ENCODE data around the gene IRAK1BP1. TPM values are rescaled to one million over a fixed set of nuclear protein-coding genes. Genes with fewer than 3 reads are reported as not detected.
"Not testable (repeated sequence)": the region's sequence is repeated elsewhere in the genome, so short reads cannot be mapped to it uniquely, and the experiment has no call there.

The IRAK1BP1 gene, protein sequence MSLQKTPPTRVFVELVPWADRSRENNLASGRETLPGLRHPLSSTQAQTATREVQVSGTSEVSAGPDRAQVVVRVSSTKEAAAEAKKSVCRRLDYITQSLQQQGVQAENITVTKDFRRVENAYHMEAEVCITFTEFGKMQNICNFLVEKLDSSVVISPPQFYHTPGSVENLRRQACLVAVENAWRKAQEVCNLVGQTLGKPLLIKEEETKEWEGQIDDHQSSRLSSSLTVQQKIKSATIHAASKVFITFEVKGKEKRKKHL
- 4.4 TPM for total RNA-seq
- long read RNA-seq, full-length matches to known transcripts: 4 of 8 reads
- long read RNA-seq, partial matches to known transcripts: 0 of 8 reads
- long read RNA-seq, other reads (novel, unspliced or antisense): 4 of 8 reads

DNA sequence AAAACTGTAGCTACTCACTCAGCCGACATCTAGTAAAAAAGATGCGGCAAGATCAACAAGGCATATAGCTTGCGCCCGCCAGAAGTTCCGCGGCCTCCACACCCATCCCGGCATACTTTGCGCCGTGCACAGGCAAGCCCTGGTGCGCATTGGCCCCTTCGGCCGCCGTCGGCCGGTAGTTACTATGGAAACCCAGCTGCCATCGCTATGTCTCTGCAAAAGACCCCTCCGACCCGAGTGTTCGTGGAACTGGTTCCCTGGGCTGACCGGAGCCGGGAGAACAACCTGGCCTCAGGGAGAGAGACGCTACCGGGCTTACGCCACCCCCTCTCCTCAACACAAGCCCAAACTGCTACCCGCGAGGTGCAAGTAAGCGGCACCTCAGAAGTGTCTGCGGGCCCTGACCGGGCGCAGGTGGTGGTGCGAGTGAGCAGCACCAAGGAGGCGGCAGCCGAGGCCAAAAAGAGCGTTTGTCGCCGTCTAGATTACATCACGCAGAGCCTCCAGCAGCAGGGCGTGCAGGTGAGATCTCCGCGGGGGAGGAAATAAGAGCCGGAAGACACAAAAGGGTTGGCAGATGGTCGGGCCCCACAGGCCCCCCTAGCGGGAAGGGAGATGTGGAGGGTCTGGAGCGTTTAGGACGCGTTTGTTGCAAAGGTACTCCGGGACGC is at the start of gene IRAK1BP1:
IRAK1BP1 (plus strand) TSS at position 182 of the 671 bp plus-strand sequence; CDS start at position 208, 26 bp downstream.
- peak; percentile 90 for DNase-seq
- peak; percentile 99 for ATAC-seq (ENCODE audit: poor library complexity)
- intact Hi-C loops (cut with DNase I): no loop called here

DNA sequence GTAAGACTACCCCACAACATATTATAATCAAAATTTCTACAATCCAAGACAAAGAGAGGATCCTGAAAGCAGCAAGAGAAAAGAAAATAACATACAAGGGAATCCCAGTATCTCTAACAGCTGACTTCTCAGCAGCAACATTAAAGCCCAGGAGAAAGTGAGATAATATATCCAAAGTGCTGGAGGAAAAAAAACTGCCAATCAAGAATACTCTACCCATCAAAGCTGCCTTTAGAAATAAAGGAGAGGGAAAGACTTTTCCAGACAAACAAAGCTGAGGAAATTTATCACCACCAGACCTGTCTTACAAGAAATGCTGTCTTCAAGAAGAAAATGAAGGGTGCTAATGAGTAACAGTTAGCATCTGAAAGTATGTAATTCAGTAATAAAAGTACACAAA is 43.3 kb upstream of the IRAK1BP1 start:
- no peak for DNase-seq
- intact Hi-C loops (cut with DNase I): no loop called here
- ATAC-seq (ENCODE audit: poor library complexity): no peak

DNA sequence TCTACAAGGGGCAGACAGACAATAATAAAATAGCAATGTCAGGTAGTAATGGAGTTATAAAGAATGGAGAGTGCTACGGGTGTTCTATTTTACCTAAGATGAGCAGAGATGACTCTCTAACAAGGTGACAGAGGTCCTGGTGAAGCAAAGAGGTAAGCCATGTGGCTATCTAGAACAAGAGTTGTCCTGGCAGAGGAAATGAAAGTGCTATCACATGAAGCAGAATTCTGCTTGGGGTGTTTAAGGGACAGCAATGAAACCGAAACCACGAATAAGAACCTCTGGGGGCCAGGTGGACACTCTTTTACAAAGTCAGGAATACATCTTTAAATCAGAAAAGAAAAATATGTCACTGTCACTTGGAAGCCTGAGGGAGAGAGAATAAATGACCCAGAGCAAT is 37.9 kb upstream of the IRAK1BP1 start:
- no peak for DNase-seq
- no peak for ATAC-seq (ENCODE audit: poor library complexity)
- intact Hi-C loops (cut with DNase I): no loop called here

DNA sequence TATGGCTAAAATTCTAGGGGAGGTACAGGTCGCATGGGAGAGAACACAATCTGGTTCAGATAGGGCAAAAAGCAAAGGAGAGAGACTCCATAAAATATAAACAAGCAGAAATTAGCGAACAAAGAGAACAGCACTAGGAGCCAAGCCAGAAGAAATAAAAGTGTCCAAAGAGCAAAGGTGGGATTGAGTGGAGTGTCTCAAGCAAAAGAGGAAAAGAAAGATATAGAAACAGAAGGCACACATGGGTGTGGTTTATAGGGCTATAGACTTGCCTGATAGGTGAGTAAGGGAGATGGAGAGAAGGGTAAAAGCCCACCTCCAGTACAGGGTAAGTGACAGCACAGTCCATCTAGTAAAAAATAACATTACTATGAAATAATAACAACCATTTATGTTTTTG is 36.5 kb upstream of the IRAK1BP1 start:
- DNase-seq: no peak
- intact Hi-C loops (cut with DNase I): no loop called here
- no peak for ATAC-seq (ENCODE audit: poor library complexity)

DNA sequence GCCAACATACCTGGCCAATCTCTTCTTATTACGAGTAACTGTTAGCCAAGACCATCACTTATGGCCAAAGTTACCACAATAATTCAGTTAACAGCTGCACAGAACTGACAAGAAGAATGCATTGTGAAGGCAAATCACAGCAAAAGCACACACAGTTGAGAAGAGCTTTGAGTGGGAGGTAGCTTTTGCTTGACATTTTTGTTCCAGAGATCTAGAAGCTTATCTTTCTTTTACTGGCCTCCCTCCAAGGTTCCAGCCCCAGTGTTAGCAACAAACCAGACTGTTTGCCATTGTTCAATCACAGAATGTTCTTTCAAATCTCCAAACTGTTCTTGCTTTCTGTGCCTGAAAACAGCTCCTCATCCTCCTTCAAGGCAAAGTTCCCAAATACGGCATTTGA is 35.9 kb upstream of the IRAK1BP1 start:
- ATAC-seq (ENCODE audit: poor library complexity): peak; percentile 84
- intact Hi-C loops (cut with DNase I): no loop called here
- DNase-seq: no peak

DNA sequence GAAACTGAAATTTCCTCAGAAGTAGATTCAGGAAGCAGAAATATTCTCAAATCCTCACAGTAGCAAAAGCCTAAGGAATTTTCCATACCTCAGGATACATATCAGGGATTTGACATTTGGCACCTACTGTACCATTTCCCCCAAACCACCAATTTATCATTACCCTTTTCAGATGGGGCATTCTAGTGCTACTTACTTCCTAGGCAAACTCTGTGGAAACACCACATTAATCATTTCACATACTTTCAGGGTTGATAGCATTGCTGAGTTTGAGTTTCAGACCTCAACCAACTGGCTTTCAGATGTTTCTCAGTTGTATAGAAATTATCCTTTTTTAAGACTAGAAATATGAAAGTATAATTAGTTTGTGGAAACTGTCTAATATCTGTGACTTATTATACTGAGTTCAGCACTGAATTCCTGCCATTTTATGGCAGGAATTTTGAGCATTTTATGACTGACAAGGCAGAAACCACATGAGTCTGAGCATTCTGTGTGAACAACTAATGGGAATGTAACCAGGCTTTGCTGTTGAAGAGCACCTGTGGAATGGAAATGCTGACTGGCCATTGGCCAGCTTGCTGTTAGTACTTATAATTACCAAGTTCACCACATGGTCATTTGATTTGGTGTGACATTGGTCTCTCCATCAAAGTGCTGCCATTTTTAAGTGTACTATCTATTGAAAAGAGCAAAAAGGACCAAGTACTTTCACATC is 35.1 kb upstream of the IRAK1BP1 start:
- ATAC-seq (ENCODE audit: poor library complexity) (peak; percentile 26), DNase-seq (no peak)
- intact Hi-C loops (cut with DNase I): no loop called here

DNA sequence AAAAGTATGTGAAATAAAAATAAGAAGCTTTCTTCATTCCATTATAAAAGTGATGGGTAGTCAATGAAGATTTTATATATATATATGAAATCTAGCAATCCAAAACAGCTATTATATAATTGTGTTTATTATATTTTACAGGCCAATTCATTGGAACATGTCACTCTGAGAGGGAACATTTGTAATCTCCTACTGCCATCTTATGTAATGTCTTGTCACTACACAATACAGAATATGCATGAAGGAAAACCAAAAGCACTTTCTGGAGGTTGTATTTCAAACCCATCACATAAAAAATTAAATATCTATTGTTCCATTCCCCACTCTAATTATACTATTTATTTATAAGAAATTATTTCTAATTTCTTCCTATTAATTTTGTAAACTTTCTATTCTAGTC is 31.5 kb upstream of the IRAK1BP1 start:
- no peak for DNase-seq
- no peak for ATAC-seq (ENCODE audit: poor library complexity)
- intact Hi-C loops (cut with DNase I): no loop called here

DNA sequence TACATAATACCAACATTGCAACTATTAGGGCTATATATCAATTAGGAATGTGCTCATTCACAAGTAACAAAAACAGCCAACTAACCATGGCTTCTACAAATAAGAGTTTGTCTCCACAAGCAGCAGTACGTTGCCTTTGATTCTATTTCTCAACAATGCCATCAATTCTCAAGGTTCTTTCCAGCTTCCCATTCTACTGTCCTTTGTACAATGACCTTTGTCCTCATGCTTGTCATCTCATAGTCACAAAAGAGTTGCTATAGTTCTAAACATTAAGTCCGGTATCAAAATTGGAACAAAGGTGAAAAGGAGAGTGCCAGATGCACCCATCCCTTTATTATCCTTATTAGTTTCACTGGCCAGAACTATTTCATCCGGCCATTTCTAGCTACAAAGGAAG is 30.8 kb upstream of the IRAK1BP1 start:
- intact Hi-C loops (cut with DNase I): no loop called here
- DNase-seq: no peak
- ATAC-seq (ENCODE audit: poor library complexity): no peak

DNA sequence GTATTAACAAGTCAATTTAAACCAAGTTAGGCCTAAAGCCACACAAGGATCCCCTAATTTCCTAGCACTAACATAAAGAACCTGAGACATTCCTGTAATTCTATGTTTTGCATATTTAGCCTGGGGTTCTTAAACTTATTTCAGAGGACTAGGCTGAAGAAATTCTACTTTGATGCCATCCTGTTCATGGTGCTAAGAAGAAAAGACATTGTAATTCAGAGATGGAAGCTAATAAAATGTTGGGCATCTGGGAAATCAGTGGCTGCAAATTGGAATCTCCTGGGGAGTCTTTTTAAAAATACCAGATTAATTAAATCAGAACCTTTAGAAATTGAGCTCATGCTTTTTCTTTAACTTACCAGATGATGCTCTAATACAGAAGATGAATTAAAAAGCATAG is 26.2 kb upstream of the IRAK1BP1 start:
- DNase-seq: no peak
- no peak for ATAC-seq (ENCODE audit: poor library complexity)
- intact Hi-C loops (cut with DNase I): no loop called here

DNA sequence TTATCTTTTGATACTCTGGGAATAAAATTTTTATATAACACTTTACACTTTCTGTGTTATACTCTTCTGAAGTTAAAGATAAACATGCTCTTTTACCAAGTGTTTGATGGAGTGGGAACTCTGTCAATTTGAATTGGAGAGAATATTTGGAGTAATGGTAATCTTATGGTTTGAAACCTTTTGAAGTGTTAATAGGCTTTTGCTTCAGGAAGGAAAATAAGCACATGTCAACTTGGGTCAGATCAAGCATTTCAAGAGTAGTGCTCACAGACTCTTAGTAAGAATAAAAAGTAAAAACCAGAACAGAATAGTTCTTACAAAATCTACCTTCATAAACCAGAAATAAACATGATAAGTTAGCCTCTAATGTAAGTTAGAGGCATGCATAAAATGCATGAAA is 24.4 kb upstream of the IRAK1BP1 start:
- DNase-seq: no peak
- intact Hi-C loops (cut with DNase I): no loop called here
- ATAC-seq (ENCODE audit: poor library complexity): no peak

DNA sequence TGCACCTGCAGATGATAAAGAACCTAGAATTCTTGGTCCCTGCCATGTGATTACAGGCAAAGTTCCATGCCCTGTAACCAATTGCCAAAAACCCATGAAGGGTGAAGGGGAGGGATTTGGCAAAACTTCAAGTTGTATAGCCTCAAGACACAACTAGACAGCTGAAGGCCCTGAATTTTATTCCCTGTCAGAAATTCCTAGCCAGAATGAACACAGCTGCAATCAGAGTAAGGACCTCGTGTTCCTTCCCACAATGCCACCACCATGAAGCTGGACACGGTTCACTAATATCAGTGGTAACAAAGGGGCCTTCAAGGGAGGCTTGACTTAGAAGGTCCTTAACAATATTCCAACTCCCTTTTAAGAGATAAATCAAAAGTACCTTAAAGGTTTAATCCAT is 22.5 kb upstream of the IRAK1BP1 start:
- intact Hi-C loops (cut with DNase I): no loop called here
- no peak for DNase-seq
- ATAC-seq (ENCODE audit: poor library complexity): no peak

DNA sequence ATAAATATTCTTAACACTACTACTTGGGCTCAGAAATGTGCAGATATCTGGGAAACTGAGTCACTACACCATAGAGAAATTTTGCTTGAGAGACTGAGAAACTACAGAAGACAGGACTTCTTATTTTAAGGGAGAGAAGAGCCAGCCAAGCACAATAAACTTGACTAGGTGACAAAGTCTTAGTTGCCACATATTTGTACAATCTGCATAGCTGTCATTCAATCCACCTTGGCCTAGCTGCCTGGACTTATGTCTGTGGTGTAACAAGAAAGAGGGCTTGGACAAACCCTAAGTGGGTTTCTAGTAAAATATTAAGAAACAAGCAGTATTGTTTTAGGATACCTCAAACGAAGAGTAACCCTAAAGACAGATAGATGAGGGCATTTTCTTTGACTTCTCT is 21.8 kb upstream of the IRAK1BP1 start:
- ATAC-seq (ENCODE audit: poor library complexity): no peak
- intact Hi-C loops (cut with DNase I): no loop called here
- no peak for DNase-seq

DNA sequence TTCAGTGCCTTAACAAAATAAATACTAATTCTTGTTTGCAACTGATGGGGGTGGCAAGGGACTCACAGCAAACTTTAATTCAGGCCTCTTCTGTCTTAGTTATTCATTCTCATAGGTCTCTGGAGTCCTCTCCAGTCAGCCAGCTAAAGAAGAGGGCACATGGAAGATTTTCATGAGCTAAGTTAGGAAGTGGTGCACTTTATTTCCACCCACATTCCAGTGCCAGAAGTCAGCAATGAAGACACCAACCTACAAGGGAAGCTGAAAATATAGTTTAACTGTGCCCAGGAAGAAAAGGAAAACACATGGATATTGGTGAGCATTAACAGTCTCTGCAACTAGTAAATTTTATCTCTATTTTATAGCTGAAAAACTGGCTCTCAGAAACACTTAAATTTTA is 16.7 kb upstream of the IRAK1BP1 start:
- DNase-seq (no peak), ATAC-seq (ENCODE audit: poor library complexity) (no peak)
- intact Hi-C loops (cut with DNase I): no loop called here

DNA sequence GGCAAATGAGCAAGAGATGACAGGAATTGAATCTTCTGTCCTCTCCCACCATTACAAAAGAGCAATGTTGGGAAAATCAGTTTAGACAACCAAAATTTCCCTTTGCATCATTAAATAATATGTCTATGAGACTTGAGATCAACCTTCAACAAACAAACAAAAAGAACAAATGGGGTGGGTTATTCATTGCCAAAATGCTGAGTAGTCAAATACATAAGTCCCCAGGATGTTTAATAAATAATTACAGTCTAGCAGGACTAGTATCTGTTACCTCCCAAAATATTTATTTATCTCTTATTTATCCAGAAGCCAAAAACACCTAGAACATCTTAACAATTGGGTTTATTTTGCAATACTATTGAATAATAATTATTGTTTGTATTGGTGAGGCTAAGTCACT is 16.2 kb upstream of the IRAK1BP1 start:
- intact Hi-C loops (cut with DNase I): no loop called here
- DNase-seq (no peak), ATAC-seq (ENCODE audit: poor library complexity) (no peak)

DNA sequence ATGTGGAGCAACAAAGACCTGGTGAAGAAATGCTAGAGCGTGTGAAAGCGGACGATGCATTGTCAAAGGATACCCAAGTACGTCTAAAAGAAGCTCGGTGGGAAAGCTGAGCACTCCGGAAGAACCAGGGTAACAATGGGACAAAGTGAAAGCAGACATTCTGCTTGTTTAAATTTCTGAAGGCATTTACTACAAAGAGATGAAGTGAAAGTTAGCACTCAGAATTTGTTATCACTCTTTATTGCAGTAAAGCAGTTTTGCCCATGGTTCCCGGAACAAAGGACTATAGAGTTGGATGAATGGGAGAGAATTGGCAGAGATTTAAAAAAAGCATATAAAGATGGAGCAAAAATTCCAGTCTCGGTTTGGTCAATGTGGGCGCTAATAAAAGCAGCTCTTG is 12.8 kb upstream of the IRAK1BP1 start:
- ATAC-seq (ENCODE audit: poor library complexity) (no peak), DNase-seq (no peak)
- intact Hi-C loops (cut with DNase I): no loop called here

DNA sequence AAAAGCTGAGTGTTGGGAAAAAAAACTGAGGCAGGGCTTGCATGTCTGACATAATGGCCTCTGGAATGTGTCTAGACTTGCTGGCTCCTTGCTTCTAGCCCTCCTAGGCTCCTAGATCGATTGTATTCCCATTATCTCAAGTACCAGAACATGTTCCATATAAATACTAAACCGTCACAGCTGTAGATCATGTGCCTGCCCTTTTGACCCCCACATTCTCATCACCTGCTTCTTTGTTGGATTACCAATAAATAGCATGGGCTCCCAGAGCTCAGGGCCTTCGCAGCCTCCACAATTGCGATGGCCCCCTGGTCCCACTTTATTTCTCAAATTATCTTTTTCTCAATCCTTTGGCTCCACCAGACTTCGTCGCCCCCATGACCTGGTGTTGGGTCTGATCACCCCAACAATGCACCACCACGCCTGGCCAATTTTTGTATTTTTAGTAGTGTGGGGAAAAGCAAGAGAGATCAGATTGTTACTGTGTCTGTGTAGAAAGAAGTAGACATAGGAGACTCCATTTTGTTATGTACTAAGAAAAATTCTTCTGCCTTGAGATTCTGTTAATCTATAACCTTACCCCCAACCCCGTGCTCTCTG is 8.9 kb upstream of the IRAK1BP1 start:
- DNase-seq; intact Hi-C loops (cut with DNase I); ATAC-seq (ENCODE audit: poor library complexity): not testable (repeated sequence)

DNA sequence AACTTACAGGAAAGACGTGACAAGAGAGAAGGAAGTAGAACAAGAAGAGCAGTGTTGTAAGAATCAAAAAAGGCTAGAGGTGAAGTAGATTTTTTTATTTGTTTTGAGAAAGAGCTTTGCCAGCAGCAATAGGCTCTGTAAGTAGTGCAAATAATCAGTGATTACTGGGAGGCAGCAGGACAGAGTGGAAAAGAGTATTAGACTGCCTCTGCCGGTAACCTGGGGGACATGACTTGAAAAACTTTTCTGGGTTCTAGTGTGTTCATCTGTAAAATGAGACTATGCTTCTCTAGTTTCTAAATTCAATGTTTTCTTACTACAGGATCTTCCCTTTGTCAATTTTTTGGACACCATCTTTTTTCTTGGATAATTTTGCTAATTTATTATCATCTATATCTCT is 5.8 kb upstream of the IRAK1BP1 start:
- ATAC-seq (ENCODE audit: poor library complexity) (no peak), DNase-seq (no peak)
- intact Hi-C loops (cut with DNase I): no loop called here

DNA sequence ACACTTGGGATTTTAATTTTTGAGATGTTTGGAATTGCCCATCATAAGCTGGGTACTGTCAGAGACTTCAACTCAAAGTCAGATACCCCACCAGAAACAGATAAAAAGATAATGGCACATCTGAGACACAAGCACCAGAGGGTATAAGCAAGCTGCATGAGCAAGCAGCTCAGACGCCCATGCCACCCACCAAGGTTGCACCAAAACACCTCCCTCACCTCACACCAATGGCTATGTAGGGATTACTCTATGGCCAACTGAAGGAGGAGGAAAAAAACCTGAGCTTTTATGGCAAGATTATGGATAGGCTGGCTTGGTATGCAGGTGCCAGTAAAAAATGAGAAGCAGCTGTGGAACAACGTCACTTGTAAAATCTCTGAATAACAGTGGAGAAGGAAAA is 3.8 kb upstream of the IRAK1BP1 start:
- ATAC-seq (ENCODE audit: poor library complexity) (no peak), DNase-seq (no peak)
- intact Hi-C loops (cut with DNase I): no loop called here

DNA sequence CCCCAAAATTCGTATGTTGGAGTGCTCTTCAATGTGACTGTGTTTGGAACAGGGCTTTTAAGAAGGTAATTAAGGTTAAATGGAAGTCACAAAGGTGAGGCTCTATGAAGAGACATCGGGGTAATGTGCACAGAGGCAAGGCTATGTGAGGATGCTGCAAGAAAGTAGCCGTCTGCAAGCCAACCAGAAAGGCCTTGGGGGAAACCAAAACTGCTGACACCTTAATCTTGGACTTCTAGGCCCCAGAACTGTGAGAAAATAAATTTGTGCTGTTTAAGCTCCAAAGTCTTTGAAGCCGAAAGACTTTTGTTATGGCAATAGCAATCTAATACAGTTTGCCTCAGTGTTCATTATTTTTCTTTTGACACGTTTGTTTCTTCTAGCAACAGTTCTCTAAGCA is 2.4 kb upstream of the IRAK1BP1 start:
- intact Hi-C loops (cut with DNase I): no loop called here
- no peak for DNase-seq
- ATAC-seq (ENCODE audit: poor library complexity): no peak

DNA sequence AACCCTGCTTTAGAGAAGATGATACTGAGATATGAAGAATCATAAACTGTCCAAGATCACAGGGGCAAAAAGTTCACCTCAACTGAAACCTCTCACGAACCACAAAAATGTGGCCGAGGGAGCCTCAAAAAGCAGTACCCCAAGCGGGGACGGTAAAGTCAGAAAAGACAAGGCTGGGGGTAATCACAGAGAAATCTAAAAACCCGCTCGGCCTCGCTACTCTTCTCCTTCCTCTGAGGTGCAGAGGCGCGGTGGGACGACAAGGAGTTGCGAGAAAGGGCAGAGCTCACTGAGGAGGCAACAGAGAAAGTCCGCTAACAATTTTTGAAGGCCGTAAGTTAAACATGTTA is 356 bp upstream of the IRAK1BP1 start:
- intact Hi-C loops (cut with DNase I): no loop called here

More for the DNA sequence above, 356 bp upstream of the IRAK1BP1 start:
- ATAC-seq (ENCODE audit: poor library complexity) (peak; percentile 71), DNase-seq (no peak)

Measured in Right ventricle myocardium superior (tissue), 1 donor.